RWPE1 (cell line): Measurements from ENCODE around the gene LDLRAD1.
"Not testable (repeated sequence)": the region's sequence is repeated elsewhere in the genome, so short reads cannot be mapped to it uniquely, and the experiment has no call there.

Experiments used
- CTCF ChIA-PET: fragments of 350-600 bp; sonication (Branson Sonifier 250); formaldehyde crosslinking; extraction: SDS; loops from one replicate; lab custom pipeline; 2021; lab: Yijun Ruan, JAX
- POLR2A ChIA-PET: fragments of 400-600 bp; formaldehyde crosslinking; extraction: SDS; loops from one replicate; lab custom pipeline; 2020; ENCODE audit warnings: antibody characterized with exemption; ENCODE audit not compliant: low non-redundant PET; lab: Yijun Ruan, JAX
- DNase-seq: peaks from one replicate; pipeline ENCODE4 v3.0.0; 2012; ENCODE audit warnings: low spot score
- H3K27ac ChIP-seq: fragments of 450-650 bp; 2 replicates; pipeline ENCODE4 v1.5.1; 2017
- TF ChIP-seq, protein P1 (sequence below): fragments of 450-650 bp; conservative IDR thresholded peaks from 2 replicates; pipeline ENCODE4 v1.5.1; 2017; ENCODE audit warnings: low read depth, mild to moderate bottlenecking

The LDLRAD1 gene

DNA sequence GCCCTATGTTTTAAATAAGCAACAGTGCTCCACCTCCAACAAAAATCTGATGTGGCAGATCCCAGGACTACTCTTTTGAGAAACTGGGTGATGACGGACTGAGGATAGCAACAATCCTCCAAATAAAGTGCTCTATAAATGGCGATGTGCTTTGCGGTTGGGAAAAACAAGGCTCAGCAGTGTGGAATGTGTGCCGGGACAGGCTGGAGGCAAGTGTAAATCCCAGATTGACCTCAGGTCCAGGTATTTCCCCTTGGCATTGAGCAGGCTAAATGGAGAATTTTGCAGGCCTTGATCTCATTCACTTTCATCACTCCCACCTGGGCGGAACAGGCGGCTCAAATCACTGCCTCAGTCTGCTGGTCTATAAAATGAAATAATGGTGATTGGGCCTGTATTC is 36.8 kb downstream of the LDLRAD1 start:
- TF ChIP-seq, protein P1, sequence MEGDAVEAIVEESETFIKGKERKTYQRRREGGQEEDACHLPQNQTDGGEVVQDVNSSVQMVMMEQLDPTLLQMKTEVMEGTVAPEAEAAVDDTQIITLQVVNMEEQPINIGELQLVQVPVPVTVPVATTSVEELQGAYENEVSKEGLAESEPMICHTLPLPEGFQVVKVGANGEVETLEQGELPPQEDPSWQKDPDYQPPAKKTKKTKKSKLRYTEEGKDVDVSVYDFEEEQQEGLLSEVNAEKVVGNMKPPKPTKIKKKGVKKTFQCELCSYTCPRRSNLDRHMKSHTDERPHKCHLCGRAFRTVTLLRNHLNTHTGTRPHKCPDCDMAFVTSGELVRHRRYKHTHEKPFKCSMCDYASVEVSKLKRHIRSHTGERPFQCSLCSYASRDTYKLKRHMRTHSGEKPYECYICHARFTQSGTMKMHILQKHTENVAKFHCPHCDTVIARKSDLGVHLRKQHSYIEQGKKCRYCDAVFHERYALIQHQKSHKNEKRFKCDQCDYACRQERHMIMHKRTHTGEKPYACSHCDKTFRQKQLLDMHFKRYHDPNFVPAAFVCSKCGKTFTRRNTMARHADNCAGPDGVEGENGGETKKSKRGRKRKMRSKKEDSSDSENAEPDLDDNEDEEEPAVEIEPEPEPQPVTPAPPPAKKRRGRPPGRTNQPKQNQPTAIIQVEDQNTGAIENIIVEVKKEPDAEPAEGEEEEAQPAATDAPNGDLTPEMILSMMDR = no peak

DNA sequence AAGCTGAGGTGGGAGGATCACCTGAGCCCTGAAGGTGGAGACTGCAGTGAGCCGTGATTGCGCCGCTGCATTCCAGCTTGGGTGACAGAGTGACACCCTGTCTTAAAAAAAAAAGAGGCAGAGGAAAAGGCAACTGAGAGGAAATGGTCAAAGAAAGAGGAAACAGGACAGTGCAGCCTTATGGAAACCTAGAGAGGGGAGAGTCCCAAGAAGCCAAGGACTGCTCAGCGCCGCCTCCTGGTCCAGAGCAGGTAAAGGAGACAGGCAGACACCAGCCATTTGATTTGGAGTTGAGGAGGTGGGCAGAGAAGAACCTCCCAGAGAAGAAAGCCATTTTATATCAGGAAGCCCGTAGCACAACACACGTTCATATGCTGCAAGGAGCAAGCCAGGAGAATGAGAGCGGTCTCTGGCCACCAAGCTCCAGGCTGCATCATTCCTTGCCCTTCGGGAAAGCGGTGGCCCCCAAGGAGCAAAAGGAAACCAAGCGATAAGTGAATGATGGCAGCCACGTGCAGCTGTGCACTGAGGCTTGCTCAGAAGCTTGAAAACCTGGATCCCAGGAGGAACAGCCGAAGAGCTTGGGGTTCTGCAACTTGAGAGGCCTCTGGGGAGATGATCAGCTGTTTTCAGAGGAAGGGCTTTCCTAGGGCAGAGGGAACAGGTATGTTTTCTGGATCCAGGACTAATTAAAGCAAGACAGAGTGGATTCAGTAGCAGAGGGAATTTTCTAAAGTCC is 38.1 kb downstream of the LDLRAD1 start:
- POLR2A ChIA-PET = no interaction called here
- no peak for DNase-seq
- TF ChIP-seq, protein P1 = no peak
- no peak overlapping the region for H3K27ac ChIP-seq
- CTCF ChIA-PET = interaction anchor here (0.7 kb wide), 1 partner anchor 21 kb away, joined by 3 read pairs; no protein-coding TSS in a partner anchor

More for the DNA sequence above, 36.8 kb downstream of the LDLRAD1 start:
- ChIA-PET POLR2A (no interaction called here), CTCF (no interaction called here)
- H3K27ac ChIP-seq = no peak overlapping the region
- no peak for DNase-seq

DNA sequence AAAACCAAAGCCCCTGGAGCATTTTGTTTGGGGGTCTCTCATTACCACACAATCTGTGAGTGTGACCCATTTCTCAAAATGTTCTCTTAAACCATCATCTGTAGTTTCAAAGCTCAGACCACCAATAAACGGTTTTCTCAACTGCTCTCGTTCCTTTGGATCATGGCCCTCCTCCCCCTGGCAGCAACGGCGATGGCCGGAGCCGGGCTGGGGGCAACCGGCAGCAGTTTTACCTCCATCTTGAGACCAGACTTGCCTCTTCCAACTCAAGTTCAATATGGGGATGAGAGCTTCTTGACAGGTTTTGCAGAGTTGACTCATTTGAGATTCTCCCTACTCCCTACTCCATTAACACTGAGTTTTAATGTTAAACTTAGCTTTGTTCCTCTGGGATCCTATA is 42.1 kb downstream of the LDLRAD1 start:
- ChIA-PET CTCF (interaction anchor here (0.6 to 0.7 kb wide), 2 partner anchors 11 to 668 kb away, joined by 3 to 5 read pairs; no protein-coding TSS in a partner anchor), POLR2A (no interaction called here)
- DNase-seq = no peak
- no peak overlapping the region for H3K27ac ChIP-seq
- TF ChIP-seq, protein P1 = no peak

DNA sequence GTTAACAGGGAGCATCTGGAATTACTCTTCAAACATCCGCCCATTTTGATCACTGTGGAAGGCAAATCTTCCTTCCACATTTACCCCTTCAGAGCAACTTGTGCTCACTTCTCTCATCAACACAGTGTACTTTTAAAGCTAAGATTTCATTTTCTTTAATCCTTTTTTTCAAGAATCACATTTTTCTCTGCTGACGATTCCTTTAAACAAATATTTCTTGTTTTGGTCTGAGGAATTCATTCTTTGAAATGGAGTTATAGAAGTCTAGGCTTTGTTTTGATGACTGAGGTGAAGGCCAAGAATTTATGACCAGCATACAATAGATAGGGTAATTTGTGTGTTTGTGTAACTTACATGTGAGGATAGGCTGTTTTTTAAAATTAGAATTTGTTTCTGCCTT is 46.3 kb downstream of the LDLRAD1 start:
- POLR2A ChIA-PET = no interaction called here
- H3K27ac ChIP-seq = no peak overlapping the region
- CTCF ChIA-PET = no interaction called here
- TF ChIP-seq, protein P1 = no peak
- DNase-seq = no peak

DNA sequence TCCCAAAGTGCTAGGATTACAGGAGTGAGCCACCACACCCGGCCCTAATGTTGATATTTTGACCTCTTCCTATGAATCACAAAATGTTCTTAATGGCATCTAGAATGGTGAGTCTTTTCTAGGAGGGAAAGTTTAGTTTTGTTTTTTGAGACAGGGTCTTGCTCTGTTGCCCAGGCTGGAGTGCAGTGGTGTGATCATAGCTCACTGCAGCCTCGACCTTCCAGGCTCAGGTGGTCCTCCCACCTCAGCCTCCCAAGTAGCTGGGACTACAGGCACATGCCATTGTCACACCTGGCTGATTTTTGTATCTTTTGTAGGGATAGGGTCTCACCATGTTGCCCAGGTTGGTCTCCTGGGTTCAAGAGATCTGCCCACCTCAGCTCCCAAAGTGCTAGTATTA is 48.7 kb downstream of the LDLRAD1 start:
- CTCF ChIA-PET = interaction anchor here (0.6 to 0.9 kb wide), 3 partner anchors 10 to 108 kb away, joined by 3 to 6 read pairs (median 3); no protein-coding TSS in a partner anchor
- H3K27ac ChIP-seq, DNase-seq, POLR2A ChIA-PET: not testable (repeated sequence)

DNA sequence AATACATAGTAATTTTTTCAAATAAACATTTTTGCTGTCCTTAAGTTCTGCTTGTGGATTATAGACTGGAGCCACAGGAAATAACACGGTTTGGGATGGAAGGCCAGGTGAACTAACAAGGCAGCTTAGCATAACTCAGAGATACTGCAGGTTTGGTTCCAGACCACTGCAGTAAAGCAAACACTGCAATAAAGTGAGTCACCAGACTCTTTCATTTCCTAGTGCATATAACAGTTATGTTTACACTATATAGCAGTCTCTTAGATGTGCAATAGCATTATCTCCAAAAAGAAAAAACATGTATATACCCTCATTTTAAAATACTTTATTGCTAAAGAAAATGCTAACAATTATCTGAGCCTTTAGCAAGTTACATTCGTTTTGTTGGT is 49.9 kb downstream of the LDLRAD1 start:
- ChIA-PET POLR2A (no interaction called here), CTCF (interaction anchor here (0.8 kb wide), 1 partner anchor 112 kb away, joined by 3 read pairs; no protein-coding TSS in a partner anchor)
- H3K27ac ChIP-seq = no peak overlapping the region
- no peak for DNase-seq
- TF ChIP-seq, protein P1 = no peak
